A673 (cell line): ENCODE measurements around the gene IRF2. TPM values are rescaled to one million over a fixed set of nuclear protein-coding genes. Genes with fewer than 3 reads are reported as not detected.

Experiments
- BruUV-seq: library from RNA; stranded (reverse); fragments of 400-500 nt; replicated peaks from 2 replicates; lab custom pipeline; 2021; lab: Mats Ljungman, UMichigan
- CTCF ChIA-PET: fragments of 300-600 bp; sonication (Branson Sonifier 250); formaldehyde crosslinking; loops from one replicate; lab custom pipeline; 2022; ENCODE audit warnings: antibody characterized with exemption; lab: Charles Lee
- POLR2A ChIA-PET: fragments of 300-600 bp; sonication (Branson Sonifier 250); formaldehyde crosslinking; loops from one replicate; lab custom pipeline; 2022; ENCODE audit warnings: antibody characterized with exemption; ENCODE audit not compliant: low non-redundant PET; lab: Charles Lee
- DNase-seq: peaks from one replicate; pipeline ENCODE4 v3.0.0-alpha.2; 2015; ENCODE audit warnings: low spot score
- H3K27ac ChIP-seq: fragments of 200-600 bp; sonication (generic); 2 replicates; pipeline ENCODE4 v1.5.1; 2016; ENCODE audit warnings: mixed run types, low read depth, mild to moderate bottlenecking, mixed read lengths, antibody characterized with exemption, low read length; ENCODE audit not compliant: poor library complexity, severe bottlenecking
- H3K27me3 ChIP-seq: fragments of 200-600 bp; sonication (generic); replicated peaks from 2 replicates; pipeline ENCODE4 v1.6.1; 2017; ENCODE audit warnings: mixed run types, low read depth, mild to moderate bottlenecking, mixed read lengths, antibody characterized with exemption, low read length; ENCODE audit not compliant: insufficient read depth, poor library complexity
- H3K36me3 ChIP-seq: fragments of 200-600 bp; sonication (generic); 2 replicates; pipeline ENCODE4 v1.6.1; 2016; ENCODE audit warnings: mixed run types, mild to moderate bottlenecking, mixed read lengths, antibody characterized with exemption, low read length; ENCODE audit not compliant: insufficient read depth, poor library complexity, severe bottlenecking
- H3K4me1 ChIP-seq: fragments of 200-600 bp; sonication (generic); 2 replicates; pipeline ENCODE4 v1.6.1; 2017; ENCODE audit warnings: mixed run types, mild to moderate bottlenecking, mixed read lengths, antibody characterized with exemption, low read length; ENCODE audit not compliant: insufficient read depth, poor library complexity, severe bottlenecking
- H3K4me3 ChIP-seq: fragments of 200-600 bp; sonication (generic); 2 replicates; pipeline ENCODE4 v1.5.1; 2016; ENCODE audit warnings: low read depth, mixed run types, mild to moderate bottlenecking, mixed read lengths, low read length; ENCODE audit not compliant: poor library complexity, severe bottlenecking
- H3K9me3 ChIP-seq: fragments of 200-600 bp; sonication (generic); 2 replicates; pipeline ENCODE4 v1.6.1; 2016; ENCODE audit warnings: mixed run types, low read depth, mild to moderate bottlenecking, mixed read lengths, antibody characterized with exemption, low read length; ENCODE audit not compliant: poor library complexity, severe bottlenecking
- CTCF ChIP-seq: fragments of 300-800, 200-600 bp; sonication (generic); conservative IDR thresholded peaks from 2 replicates; pipeline ENCODE4 v1.5.1; 2017; ENCODE audit warnings: low read depth, mild to moderate bottlenecking, antibody characterized with exemption, low read length, moderate library complexity, mixed read lengths
- EZH2 ChIP-seq: fragments of 200-600 bp; sonication (generic); IDR thresholded peaks from 2 replicates; pipeline ENCODE4 v1.6.1; 2017; ENCODE audit warnings: borderline replicate concordance, low read depth, mild to moderate bottlenecking, mixed read lengths, antibody characterized with exemption, low read length; ENCODE audit not compliant: poor library complexity, severe bottlenecking
- intact Hi-C: fragments of 100-400 bp; cut with micrococcal nuclease; formaldehyde crosslinking; loops from one replicate; pipeline ENCODE4 v1.10.0; 2022; ENCODE audit not compliant: unreplicated experiment
- total RNA-seq: library from RNA; stranded (reverse); gene quantifications from 2 replicates; pipeline ENCODE4 v1.2.3, GENCODE V29; 2021

Gene IRF2
- total RNA-seq, 1 experiment from 2014 or later, result 28.2 TPM

GRCh38 chr4:184459413-184459812 lies 14.9 kb downstream of the IRF2 start:
- TF ChIP-seq EZH2 (no peak), CTCF (no peak)
- BruUV-seq, result no TSS peak
- Histone ChIP-seq H3K27ac (no peak overlapping the region), H3K27me3 (no peaks in the 10 kb centered on the region), H3K4me3 (no peak overlapping the region), H3K4me1 (peaks cover 21% of the 10 kb centered on the region), H3K9me3 (no peaks in the 10 kb centered on the region), H3K36me3 (no peaks in the 10 kb centered on the region)
- ChIA-PET CTCF (no interaction called here), POLR2A (no interaction called here)
- no peak for DNase-seq
- intact Hi-C loops, result no loop called here

GRCh38 chr4:184457535-184458249 lies 16.7 kb downstream of the IRF2 start:
- TF ChIP-seq CTCF (no peak), EZH2 (no peak)
- intact Hi-C loops, result no loop called here
- Histone ChIP-seq H3K36me3 (no peaks in the 10 kb centered on the region), H3K9me3 (no peaks in the 10 kb centered on the region), H3K27me3 (no peaks in the 10 kb centered on the region), H3K4me1 (peaks cover 38% of the 10 kb centered on the region), H3K4me3 (no peak overlapping the region), H3K27ac (no peak overlapping the region)
- BruUV-seq, result no TSS peak
- POLR2A ChIA-PET, result interaction anchor here (0.6 kb wide), 1 partner anchor 80 kb away, joined by 3 read pairs; no protein-coding TSS in a partner anchor
- no peak for DNase-seq
- CTCF ChIA-PET, result no interaction called here

- no peak for TF ChIP-seq CTCF
- no peak for TF ChIP-seq EZH2
- no peak overlapping the region for H3K4me3 ChIP-seq
- no peak overlapping the region for H3K27ac ChIP-seq
- ChIA-PET POLR2A (no interaction called here), CTCF (no interaction called here)
- intact Hi-C loops, result no loop called here
- BruUV-seq, result no TSS peak
- H3K27me3 ChIP-seq, result no peaks in the 10 kb centered on the region
- no peaks in the 10 kb centered on the region for H3K9me3 ChIP-seq
- no peaks in the 10 kb centered on the region for H3K36me3 ChIP-seq
- no peak for DNase-seq
- H3K4me1 ChIP-seq, result peaks cover 41% of the 10 kb centered on the region
Measured at GRCh38 chr4:184456337-184456736, 18.0 kb downstream of the IRF2 start.
